ENCODE data around the gene PLEKHA8. TPM values are rescaled to one million over a fixed set of nuclear protein-coding genes. Genes with fewer than 3 reads are reported as not detected.

PLEKHA8 gene
- total RNA-seq, 1 donor from 2014 or later: 4.3 TPM

DNA sequence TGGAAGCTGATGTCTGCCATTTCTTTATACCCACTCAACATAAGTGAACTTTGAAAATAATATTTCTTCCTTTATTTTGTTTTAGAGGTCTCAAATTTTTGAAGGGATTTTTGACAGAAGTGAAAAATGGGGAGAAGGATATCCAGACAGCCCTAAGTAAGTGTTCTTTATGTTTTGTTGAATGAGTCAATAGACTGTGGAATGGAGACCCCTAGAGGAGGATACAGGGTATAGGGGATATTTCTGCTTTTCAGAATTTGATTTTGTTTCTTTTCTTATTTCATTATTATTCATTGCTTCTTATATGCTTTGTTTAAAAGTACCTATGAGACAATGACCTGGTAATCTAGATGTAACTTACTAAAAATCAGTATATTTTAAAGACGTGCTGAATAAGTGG lies 34.4 kb downstream of the PLEKHA8 start:
- DNase-seq (ENCODE audit: low spot score): no peak
- peak; percentile 72 for ATAC-seq

DNA sequence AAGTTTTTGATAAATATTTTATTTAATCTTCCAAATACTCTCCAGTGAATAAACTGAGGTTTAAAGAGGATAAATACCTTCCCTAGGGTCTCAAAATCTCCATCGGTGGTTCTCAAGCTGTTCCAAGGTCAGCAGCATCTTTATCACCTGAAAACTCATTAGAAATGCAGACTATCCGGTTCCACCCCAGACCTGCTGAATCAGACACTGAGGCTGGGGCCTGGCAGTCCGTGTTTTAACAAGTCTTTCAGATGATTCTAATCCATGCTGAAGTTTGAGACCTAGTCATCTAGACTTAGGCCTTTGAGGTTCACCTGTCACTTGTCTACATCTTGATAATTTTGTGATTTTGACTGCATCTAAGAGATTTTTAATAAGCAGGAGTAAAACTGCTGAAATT lies 37.5 kb downstream of the PLEKHA8 start:
- DNase-seq (ENCODE audit: low spot score) (no peak), ATAC-seq (no peak)

DNA sequence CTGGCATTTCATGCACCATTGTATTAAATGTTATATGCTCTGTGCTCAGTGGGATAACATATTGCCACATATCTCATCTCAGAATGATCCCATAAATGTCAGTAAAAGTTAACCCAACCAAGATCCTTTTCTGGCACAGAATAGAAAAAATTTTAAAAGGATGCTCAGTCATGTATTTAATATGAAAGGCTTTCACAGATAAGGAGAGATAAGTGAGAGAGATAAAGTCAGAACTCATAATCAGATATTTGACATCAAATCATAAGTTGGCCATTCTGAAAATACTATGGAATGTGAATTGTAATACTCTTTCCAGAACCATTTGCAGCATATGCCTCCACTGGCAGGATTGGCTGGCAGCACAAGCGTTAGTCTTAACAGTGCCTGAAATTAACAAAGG lies 38.5 kb downstream of the PLEKHA8 start:
- no peak for ATAC-seq
- DNase-seq (ENCODE audit: low spot score): no peak

DNA sequence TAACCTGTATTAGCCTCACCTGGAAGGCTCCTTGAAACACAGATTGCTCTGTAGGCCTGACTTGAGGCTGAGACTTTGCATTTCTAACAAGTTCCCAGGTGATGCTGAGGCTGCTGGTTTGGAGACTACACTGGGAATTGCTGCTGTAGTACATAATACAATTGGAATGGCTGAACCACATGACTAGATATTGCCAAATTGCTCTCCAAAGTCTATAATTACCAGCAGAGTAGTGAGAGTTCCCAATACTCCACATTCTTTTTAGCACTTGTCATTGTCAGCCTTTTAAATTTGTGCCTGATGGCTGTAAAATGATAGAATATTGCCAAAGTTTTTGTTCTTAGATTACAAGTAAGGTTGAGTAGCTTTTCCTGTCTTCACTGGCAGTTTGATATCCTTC lies 39.9 kb downstream of the PLEKHA8 start:
- ATAC-seq: peak; percentile 57

DNA sequence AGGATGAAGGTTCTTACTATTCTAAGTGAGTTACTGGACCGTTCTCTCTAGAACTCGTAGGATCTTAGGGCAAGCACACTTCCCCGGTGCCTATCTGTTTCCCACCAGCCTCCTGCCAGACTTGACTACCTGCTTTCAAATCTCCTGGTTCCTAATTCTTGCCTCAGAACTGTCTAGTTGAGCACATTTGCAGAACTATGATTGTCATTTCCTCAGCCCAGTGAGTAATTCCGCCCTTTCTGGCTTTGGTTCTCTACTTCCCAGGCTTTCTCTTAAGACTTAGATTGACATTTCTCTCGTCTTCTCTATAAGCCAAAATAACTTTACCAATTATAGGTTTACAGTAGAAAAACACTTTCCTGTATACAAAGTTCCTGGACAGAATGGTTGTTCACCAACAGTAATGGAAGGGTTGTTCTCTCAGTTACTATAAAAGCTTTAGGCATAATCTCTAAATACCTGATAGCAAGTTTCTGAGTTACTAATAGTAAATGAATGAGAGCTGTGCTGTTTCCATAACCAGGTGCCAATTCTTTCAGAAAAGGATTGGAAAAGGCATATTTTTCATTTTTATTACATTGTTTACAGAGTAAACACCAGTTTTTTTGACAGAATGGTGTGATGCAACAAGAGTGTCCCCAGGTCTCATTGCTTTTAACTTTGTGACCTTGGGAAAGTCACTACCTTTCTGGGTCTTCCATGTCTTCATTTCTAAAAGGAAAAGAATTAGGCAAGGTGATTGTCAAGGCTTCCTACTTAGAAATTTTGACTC lies 41.1 kb downstream of the PLEKHA8 start:
- ATAC-seq (no peak), DNase-seq (ENCODE audit: low spot score) (no peak)

More for the DNA sequence above, 39.9 kb downstream of the PLEKHA8 start:
- no peak for DNase-seq (ENCODE audit: low spot score)

DNA sequence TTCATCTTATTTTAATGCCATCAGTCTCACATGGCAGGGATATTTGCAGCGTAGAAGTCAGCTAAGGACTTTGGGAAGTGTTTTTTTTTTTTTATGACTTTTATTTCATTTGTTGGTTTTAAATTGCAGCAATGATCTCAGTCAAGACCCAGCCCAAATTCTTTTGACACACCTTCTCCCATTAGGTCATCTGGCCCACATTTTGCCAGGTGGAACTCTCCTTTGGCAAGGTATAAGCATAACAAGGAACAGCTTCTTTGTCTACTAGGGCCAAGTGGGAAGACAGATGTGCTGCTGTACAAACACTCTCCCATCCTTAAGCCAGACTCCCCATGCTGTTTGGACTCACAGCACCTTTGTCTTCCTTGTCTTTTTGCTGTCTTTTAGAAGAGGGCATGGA lies 41.8 kb downstream of the PLEKHA8 start:
- no peak for ATAC-seq
- DNase-seq (ENCODE audit: low spot score): no peak

DNA sequence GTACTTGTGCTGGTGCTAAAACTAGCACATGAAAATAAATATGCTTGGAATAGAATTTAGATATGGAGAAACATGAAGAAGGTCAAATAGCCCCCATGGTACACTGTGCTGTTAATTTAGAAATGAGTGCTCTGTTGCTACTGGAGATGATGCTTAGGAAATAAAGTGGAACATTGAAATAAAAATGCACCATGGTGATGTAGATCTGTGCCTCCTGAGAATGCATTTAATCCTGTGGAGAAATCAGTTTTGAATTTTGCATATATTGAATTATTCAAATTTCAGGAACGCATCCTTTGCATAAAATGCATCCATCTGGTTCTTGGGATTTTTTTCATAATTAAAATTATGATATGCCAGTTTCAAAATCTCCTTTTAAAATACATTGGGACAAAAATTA lies 44.5 kb downstream of the PLEKHA8 start:
- ATAC-seq: no peak
- no peak for DNase-seq (ENCODE audit: low spot score)

DNA sequence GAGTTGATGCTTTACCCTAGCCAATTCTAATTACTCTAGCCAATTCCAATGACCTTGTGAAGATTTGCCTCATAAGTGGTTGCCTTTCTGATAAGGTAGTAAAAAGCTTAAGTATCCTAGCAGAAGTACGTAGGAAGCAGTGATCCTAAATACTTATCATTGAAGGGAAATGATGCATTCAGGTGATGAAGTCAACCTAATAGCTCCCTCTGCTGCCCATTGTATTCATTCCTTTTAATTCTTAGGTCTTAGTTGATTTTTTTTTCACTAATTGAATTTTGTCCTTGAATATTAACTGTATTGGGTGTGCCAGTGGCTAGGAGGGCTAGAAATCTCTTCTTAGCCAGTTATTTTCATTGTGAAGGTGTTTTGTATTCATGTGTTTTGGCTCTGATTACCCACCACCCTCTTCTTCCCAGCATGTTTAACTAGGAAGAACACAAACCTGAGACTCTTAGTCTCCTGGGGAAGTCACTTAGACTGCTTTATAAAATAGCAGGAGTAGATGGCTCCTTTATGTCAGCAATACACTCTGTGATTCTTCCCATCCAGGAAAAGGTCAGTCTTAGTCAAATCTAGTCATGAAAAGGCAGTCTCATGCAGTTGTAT lies 46.3 kb downstream of the PLEKHA8 start:
- peak; percentile 76 for ATAC-seq

DNA sequence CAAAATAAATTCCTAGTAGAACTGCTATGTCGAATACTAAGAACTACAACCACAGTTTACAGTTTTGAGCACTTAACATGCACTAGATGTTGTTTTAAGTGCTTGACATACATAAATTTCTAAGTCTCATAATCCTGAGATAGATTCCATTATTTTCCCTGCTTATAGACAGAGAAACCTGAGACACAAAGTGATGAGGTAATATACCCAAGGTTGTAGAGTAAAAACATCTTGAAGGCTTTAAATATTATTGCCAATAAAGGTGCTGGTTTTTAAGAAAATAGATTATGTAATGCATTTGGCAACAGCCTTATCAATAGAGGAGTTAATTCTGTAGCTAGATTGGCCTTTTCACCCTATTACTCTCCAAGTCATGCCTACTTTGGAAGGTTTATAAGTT lies 48.2 kb downstream of the PLEKHA8 start:
- no peak for DNase-seq (ENCODE audit: low spot score)
- ATAC-seq: no peak

More for the DNA sequence above, 46.3 kb downstream of the PLEKHA8 start:
- no peak for DNase-seq (ENCODE audit: low spot score)

DNA sequence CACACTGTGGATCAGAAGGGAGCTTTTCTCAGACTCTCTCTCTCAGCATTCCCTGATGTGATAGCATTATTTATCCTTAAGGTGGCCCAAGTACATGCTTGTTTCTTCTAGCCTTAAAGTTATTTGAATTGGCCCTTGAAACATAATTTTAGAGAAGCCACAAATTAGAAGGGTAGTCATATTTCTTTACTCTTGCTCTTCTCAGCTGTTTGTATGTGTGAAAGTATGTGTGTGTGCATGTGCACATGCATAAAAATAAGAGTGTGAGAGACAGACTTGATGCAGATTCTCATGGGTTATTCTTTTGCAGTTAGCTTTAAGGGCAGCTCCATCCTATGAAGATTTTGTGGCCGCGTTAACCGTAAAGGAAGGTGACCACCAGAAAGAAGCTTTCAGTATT lies 50.1 kb downstream of the PLEKHA8 start:
- ATAC-seq (no peak), DNase-seq (ENCODE audit: low spot score) (no peak)

DNA sequence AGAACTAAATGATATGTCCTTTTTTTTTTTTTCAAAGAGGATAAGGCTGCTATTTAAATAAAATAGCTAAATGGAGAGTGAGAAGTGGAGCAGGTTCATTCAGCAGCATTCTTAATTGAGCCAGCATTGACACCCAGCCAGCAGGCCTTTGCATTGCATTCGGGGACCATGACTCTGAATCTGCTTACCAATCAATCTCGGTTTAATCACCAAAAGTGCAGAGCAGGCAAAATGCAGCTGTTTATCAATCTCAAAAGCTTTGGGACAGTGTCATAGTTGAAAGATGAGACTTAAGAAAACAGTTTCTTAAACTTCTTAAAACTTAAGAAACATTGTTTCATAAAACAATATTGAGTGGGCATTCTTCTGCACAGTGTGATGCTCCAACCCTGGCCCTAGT lies 51.7 kb downstream of the PLEKHA8 start:
- DNase-seq (ENCODE audit: low spot score) (no peak), ATAC-seq (no peak)

DNA sequence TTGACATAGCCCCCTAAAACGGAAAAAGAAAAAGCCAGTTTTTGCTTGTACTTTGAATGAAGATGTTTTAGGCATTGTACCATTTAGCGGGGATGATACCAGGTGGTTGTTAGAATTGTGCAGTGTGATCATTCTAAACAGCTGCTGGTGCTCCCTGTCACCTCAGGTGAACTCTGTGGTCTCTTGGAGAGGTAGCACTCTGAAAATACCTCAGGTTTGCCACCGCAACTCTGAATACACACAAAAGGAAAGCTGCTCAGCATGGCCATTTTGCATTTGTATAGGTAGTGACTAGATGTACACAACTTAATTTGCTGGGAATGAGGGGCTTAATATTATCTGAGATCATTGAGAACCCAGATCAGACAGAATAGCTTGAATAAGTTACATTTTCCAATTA lies 52.6 kb downstream of the PLEKHA8 start:
- DNase-seq (ENCODE audit: low spot score): no peak
- ATAC-seq: no peak

DNA sequence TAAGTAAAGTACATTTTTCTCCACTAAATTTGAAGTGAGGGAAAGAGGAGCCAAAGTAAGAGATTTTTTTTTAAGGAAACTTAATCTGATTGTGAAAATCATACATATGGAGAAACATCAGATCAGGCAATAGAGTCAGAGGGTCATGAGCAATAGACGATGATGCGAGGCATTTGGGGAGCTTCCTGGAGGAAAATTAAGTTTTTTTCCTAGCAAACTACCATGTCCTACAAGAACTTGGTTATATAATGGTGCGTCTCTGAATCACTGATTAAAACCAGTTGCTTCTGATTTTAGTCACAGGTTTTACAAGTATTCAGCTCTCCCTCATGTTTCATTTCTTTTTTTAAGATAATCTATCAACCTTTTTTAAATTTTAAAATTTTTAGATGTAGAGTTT lies 54.5 kb downstream of the PLEKHA8 start:
- ATAC-seq: no peak
- DNase-seq (ENCODE audit: low spot score): no peak

DNA sequence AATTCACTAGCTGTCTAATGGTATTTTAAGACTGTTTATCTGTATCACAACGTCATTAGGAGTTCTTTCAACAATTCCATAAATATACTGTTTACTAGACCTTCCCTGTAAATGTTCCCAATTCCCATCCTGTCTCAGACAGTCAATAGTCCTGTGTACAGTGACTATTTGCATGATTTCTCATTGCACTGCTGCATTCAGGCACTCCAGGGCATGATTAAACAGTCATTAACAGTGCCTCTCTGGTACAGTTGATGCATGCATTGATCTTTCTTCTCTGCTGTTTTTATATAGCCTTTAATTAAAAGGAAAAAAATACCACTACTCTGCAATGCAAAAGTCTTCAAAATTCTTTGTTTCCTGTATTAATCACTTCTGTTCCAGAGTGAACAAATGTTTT lies 55.1 kb downstream of the PLEKHA8 start:
- DNase-seq (ENCODE audit: low spot score) (no peak), ATAC-seq (no peak)

DNA sequence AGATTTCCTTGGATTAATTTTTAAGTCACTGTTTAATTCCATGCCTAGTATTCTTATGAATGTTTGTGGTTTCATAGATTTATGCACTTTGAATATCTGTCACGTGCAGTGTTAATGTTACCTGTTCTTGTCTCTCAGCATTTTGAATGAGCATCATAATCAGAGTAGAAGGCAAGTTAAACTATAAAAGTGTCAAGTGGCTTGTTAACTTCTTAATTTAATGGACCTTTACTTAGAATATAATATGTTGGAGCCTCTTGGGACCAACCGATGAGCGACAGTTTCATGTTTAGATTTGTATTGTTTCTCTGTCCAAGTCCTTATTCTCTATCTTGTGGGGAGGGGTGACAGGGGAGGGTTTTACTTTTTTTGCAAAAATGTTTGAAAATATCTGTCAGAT lies 56.0 kb downstream of the PLEKHA8 start:
- DNase-seq (ENCODE audit: low spot score): no peak
- ATAC-seq: no peak

DNA sequence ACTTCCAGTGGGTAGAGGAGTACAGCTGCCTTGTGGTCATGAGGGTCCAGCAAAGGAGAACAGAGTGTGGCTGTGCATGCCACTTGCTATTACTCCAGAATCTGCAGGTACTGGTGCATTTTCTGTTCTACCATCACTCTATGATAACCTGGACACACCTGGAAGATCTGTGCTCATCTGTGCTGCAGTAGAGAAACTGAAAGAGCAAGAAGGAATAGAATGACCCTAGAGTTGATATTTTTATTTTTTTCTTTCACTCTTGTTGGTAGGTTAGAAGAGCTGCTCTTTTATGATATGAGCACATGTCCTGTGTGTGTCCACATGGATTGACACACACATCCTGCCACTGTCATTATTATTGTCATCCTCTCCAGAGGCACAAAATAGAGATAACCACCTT lies 58.3 kb downstream of the PLEKHA8 start:
- DNase-seq (ENCODE audit: low spot score): no peak
- ATAC-seq: no peak

DNA sequence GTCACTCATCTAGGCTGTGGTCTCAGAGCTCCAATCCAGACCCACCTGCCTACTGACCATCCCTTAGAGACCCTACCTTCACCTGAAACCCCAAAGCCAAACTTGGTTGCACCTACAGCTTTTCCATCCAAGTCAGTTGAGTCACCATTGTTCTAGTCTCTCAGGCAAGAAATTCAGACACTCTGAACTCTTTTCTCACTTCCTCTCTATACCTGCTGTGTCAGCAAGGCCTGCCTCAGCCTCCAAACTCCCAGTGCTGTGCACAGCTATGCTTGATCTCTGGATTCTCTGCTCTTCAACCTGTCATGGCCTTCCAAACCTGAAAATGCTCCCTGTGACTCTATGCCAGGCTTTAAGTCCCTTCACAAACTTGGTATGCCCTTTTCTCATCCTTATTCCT lies 59.2 kb downstream of the PLEKHA8 start:
- no peak for ATAC-seq
- DNase-seq (ENCODE audit: low spot score): no peak

DNA sequence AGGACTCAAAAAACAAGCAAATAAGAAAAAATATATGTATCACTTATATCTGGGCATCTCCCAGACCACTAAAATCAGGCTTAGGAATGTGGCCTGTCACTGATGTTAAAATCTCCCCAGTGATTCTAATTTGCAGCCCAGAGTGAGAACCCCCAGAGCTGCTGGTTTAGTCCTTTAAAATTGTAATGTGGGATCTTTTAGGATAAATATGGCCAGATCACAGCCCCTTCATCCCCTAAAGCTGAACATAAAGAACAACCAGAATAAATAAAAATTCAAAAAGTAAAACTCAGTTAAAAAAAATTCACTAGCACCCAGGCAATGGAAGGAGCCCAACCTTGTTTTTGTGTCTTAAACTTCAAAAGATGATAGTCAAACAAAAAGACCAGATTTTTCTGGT lies 60.1 kb downstream of the PLEKHA8 start:
- ATAC-seq: no peak
- DNase-seq (ENCODE audit: low spot score): no peak

DNA sequence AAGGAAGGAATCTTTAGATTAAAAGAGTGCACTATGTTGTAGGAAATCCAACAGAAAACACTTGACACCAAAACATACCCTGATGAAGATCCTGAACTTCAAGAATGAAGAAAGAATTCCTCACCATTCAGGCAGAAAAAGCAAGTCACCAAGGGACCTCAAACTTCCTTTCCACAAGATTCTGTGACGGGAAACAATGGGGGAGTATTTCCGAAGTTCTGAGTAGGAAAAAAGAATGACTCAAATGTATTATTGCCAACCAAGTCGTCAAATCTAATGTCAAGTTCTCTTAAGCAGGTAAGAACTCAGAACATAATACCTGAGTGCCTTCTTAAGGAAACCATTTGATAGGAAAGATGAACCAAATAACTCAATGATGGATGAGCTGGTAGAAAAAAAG lies 61.9 kb downstream of the PLEKHA8 start:
- ATAC-seq: no peak

DNA sequence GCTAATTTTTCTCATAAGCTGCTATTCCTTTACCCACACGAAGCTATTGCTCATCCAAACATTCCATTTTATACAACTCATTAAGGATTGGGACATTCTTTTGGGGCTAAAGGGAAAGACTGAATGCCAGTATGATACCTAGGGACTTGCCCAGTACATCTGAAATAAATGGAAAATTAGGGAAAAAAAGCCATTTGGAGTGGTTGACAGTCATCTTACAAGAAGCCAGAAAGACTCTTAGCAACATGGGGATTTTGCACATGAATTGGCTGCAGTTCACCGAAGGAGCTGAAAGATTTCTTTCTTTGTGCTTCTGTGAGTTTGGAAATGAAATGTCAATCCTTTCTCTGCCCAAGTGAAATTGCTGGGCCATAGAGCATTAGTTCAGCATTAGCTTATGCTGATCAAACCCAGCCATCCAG lies 63.3 kb downstream of the PLEKHA8 start:
- ATAC-seq: no peak

More for the DNA sequence above, 61.9 kb downstream of the PLEKHA8 start:
- DNase-seq (ENCODE audit: low spot score): no peak

DNA sequence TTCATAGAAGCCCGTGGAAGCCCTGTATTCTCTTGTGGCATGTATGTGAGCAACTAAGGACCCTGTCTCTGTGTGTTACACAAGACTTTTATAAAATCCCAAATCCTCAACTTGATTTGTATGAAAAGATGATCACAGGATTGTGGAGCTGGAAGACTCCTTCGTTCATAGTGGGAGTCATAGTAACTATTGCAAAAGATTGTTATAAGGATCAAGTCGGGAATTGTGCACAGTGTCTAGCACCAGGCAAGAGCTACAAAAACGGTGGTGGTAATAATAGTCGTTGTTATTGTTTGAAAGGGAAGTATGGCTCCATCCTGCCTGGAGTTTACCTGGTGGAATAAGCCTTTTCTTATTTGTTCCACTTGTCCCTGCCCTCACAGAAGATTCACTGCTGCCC lies 63.8 kb downstream of the PLEKHA8 start:
- no peak for ATAC-seq
- DNase-seq (ENCODE audit: low spot score): no peak

More for the DNA sequence above, 63.3 kb downstream of the PLEKHA8 start:
- DNase-seq (ENCODE audit: low spot score): no peak

DNA sequence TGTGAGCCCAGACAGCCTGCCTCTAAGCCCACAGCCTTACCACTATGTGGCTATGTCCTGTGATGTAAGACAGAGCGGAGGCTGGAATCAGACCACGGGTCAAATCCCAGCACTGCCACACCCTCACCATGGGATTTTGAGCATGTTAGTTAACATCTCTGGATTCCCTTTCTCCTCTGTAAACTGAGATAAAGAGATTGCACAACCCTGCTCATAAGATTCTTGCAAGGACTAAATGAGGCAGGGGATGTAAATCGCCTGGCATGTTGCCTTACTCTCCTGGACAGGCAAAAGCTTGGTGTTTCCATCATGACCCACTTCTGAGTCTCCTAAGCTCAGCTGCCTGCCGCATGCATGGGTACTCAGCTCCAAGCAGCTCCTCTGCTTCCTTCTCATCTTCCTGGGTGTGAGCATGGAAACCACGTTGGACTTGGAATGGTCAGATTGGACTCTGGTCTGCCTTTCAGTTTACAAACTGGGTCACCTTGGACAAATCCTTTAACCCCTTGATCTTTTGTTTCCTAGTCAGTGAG lies 65.3 kb downstream of the PLEKHA8 start:
- no peak for DNase-seq (ENCODE audit: low spot score)
- no peak for ATAC-seq

Data from left lobe of liver (tissue), 2 donors.